GM20431 (cell line): Measurements from ENCODE around the gene TRIM25.

Experiments used
- in situ Hi-C: fragments of 300-500 bp; cut with MseI, MboI; formaldehyde crosslinking; loops from one replicate; pipeline ENCODE4 v1.15.0; 2020; ENCODE audit warnings: low sequenced_read_pairs; ENCODE audit not compliant: unreplicated experiment

The TRIM25 gene

GRCh38 chr17:56930739-56931337 is 17.0 kb upstream of the TRIM25 start:
- in situ Hi-C loops: loop anchor here (10.0 to 25.0 kb wide), 2 partner anchors 106 to 344 kb away; partner anchors contain the start of gene NOG

DNA sequence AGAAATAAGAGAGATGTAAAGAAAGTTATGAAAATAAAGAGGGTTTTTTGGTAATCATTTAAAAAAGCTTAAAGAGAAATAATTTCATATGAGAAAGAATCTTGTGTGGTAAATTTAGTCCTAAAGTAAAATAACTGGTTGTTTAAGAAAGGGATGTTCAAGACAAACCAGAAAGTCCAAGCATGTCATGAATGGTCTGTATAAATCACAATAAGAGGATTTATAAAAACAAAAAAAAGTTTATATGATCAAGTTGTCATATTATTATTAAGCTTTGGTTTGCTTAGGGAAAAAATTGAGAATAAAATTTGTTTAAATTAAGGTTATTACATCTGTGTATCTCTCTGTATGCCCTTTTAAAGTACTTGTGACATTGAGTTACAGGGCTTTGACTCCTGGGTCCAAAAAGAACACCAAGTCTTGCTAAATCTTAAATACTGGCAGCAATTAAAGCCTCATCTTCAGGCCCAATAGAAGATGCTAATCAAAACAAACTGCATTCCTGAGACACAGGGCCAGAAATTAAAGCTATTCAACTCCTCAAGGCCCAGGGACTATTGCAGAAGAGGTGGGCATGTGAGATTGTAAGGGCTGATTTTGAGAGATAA is 15.6 kb upstream of the TRIM25 start:
- in situ Hi-C loops: loop anchor here (25.0 kb wide), 1 partner anchor 342 kb away; the partner anchor contains the start of gene NOG

DNA sequence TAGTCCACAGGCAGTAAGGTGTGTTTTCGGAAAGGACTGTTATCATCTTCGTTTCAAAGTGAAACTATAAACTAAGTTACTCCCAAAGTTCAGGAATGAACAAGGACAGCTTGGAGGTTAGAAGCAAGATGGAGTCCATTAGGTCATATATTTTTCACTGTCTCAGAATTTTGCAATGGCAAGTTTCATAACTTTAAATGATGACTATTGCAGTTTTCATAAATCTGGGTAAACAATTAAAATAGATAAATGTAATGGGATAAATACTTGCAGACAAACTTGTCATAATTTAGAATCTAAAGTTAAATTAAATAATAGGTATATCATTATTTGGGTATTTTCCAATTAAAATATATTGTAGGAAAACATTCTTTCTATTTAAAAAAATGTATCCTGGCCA is 14.7 kb upstream of the TRIM25 start:
- in situ Hi-C loops: loop anchor here (25.0 kb wide), 1 partner anchor 341 kb away; the partner anchor contains the start of gene NOG

DNA sequence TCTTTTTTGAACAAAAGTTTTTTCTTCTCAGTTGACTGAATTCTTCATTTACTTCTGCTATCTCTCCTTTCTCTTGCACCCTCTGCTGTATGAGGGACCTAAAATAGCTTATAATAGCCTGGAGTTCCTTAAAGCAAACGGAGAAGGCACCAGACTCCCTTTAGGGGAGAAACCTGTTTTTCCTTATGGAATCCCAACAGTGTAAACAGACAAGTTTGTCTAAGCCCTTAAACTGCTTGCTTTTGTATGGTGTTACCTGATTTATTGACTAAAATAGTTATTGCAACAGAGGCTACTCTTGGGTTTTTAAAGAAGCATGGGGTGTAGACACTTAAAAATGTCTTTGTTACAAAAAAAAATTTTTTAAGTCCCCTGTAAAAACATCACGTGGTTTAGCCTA is 12.9 kb upstream of the TRIM25 start:
- in situ Hi-C loops: loop anchor here (25.0 kb wide), 1 partner anchor 339 kb away; the partner anchor contains the start of gene NOG

DNA sequence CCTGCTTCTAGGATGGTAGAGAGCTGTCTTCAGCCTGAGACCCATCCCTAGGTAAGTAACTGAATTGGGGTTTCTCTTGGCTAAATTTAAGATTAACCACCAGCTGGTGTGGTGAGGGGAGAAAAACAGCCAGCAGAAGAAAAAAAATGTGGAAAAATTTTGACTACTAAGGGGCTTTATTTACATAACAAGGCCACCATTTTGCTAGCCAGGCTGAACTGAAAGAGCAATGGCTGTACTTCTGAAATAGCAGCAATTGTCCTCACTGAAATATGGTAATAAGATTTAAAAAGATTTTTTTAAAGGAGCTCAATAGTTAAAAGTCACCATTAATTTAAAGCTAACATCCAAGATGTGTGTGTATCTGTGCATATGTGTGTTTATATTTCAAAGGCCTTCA is 12.4 kb upstream of the TRIM25 start:
- in situ Hi-C loops: loop anchor here (25.0 kb wide), 1 partner anchor 339 kb away; the partner anchor contains the start of gene NOG

DNA sequence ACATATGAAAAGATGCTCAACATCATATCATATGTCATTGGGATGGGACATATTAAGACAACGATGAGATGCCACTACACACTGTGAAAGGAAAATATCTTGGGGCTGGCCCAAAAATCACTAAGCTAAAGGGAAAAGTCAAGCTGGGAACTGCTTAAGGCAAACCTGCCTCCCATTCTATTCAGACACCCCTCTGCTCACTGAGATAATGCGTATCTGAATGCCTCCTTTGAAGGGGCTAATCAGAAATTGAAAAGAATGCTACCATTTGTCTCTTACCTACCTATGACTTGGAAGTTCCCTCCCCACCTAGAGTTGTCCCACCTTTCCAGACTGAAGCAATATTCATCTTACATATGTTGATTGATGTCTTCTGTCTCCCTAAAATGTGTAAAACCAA is 11.2 kb upstream of the TRIM25 start:
- in situ Hi-C loops: loop anchor here (25.0 kb wide), 1 partner anchor 338 kb away; the partner anchor contains the start of gene NOG

- in situ Hi-C loops: no loop called here
Measured at GRCh38 chr17:56919717-56920116, 5.9 kb upstream of the TRIM25 start.

DNA sequence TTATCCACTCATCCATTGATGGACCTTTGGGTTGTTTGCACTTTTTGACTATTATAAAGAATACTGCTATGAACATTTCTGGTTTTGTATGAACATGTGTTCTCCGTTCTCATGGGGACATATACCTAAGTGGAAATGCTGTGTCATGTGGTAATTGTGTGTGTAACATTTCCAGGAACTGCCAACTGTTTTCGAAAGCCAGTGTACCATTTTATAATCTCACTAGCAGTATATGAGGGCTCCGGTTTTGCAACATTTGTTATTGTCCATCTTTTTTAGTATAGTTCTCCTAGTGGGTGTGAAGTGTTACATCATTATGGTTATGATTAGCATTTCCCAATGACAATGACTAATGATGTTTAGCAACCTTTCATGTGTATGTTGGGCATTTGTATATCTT is 5.1 kb upstream of the TRIM25 start:
- in situ Hi-C loops: no loop called here

- in situ Hi-C loops: no loop called here
Measured at GRCh38 chr17:56917559-56918296, 3.9 kb upstream of the TRIM25 start.

DNA sequence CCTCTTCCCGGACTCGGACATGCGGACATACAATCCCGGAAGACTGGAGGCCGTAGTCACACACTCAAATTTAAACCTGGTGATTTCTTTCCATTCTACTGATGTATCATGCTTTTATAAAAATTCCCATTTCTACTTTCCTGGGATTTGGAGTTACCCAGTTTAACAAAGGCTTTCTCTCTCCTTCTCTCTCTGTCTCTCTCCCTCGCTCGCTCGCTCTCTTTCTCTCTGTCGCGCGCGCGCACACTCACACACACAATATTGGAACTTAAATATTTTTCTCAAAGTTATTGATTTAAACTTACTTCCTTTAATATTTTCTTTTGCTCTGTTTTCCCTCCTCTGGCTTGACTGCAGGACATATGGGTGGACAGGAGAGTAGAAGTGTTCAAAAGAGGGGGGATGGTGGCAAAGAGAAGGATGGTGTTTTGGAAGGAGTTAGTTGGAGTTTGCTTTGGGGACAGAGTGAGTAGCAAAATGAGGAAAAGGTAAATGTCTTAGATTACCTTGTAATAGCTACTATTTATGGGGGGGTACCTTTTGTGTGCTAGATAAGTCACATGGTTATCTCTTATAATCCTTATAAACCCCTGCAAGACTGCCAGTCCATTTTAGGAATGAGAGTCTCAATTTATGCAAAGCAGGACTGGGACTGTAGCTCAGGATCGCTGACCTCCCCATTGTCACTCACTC is 878 bp upstream of the TRIM25 start:
- in situ Hi-C loops: no loop called here

GRCh38 chr17:56913353-56913866 is 439 bp downstream of the TRIM25 start:
- in situ Hi-C loops: no loop called here

DNA sequence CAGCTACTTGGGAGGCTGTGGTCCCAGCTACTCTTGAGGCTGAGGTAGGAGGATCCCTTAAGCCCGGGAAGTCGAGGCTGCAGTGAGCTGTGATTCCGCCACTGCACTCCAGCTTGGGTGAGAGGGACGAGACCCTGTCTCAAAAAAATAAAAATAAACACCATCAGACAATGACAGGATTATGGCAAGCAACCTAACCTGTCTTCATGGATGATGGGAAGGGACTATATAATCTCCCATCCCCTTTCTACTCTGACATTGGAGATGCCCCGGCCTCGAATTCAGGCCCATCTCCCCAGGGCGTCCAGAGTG is 893 bp downstream of the TRIM25 start:
- in situ Hi-C loops: no loop called here

DNA sequence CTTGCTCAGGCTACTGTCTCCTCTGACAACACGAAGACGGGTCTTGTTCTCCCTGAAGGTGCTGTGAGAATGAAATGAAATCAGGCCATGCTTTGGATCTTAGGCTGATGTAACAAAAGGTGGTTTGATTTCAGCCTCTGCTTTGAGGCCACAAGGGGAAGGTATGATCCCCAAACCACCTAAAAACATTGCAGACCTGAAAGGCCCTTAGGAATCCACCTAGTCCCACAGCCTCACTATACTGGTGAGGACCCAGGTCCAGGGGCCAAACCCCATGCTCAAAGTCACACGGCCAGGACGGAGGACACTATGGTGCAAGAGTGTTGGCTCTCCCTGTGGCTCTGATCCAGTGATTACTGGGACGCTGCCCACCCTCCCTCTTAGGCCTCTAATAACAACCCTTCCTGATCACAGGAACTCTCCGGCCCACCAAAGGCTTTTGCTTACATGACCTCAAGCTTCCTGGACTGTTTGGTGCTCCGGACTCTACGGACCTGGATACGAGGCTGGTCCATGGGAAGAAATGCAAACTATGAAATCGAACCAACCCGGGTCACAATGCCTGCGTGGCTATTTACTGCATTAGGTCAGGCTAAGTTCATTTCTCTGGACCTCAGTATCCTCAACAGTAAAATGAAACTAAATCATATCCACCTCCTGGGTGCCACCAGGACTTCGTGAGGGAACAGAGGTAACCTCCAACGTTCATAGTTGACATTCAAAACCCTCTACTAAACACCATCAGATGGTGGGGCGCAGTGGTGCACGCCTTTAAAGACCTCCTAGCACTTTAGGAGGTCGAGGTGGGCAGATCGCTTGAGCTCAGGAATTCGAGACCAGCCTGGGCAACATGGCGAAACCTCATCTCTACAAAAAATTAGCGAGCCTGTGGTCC is 1.5 kb downstream of the TRIM25 start:
- in situ Hi-C loops: no loop called here

GRCh38 chr17:56910509-56911235 is 3.2 kb downstream of the TRIM25 start:
- in situ Hi-C loops: no loop called here

GRCh38 chr17:56909742-56910508 is 3.9 kb downstream of the TRIM25 start:
- in situ Hi-C loops: no loop called here

DNA sequence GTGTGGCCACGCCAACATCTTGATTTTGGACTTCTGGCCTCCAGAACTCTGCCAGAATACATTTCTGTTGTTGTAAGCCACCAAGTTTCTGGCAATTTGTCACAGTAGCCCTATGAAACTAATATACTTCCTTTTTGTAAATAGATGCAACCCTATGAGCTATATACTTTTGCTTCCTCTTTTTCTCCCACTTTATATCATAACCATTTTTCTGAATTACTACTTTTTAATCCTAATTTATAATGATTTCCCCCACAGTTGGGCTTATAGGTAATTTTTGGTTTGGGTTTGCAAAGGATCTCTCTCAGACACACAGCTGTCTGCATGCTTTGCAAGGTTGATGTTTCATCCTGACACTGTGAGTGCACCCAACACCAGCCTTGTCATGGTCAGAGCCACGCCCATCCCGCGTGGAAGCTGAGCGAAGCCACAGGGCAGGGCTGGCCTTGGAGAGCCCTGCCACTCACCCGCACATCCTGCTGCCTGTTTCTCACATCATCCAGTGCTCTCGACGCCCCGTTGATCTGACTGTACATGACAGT is 5.8 kb downstream of the TRIM25 start:
- in situ Hi-C loops: no loop called here

GRCh38 chr17:56903560-56903959 is 10.3 kb downstream of the TRIM25 start:
- in situ Hi-C loops: no loop called here

- in situ Hi-C loops: no loop called here
Measured at GRCh38 chr17:56902348-56902747, 11.5 kb downstream of the TRIM25 start.
